ENCODE results near the gene LRBA.

Gene LRBA

GRCh38 chr4:150814873-150815272 lies 200.2 kb downstream of the LRBA start:
- H3K9ac ChIP-seq (ENCODE audit: low read depth, low read length, poor library complexity), result no peak overlapping the region
- H2BK15ac ChIP-seq (ENCODE audit: low read length), result no peak overlapping the region
- no peak overlapping the region for H4K91ac ChIP-seq (ENCODE audit: low read depth, low read length, poor library complexity)
- no peak overlapping the region for H3K14ac ChIP-seq (ENCODE audit: low read length)
- no peak overlapping the region for H3K4me3 ChIP-seq (ENCODE audit: low read length in 2 of 2)
- H3K36me3 ChIP-seq (replicated peaks in 1 of 2; ENCODE audit: control insufficient read depth in 2 of 2, insufficient read depth in 2 of 2, low read length in 2 of 2), result no peaks in the 10 kb centered on the region
- no peak overlapping the region for H2AFZ ChIP-seq (ENCODE audit: low read length)
- H3K4me2 ChIP-seq (ENCODE audit: insufficient read depth, low read length, poor library complexity, severe bottlenecking), result no peak overlapping the region
- H3K27ac ChIP-seq (replicated peaks; ENCODE audit: low read length), result no peak overlapping the region
- no peaks in the 10 kb centered on the region for H3K4me1 ChIP-seq (ENCODE audit: control insufficient read depth in 2 of 2, insufficient read depth in 1 of 2, low read depth in 1 of 2, low read length in 2 of 2)
- no CpG with 5 or more reads among the region's 1 CpG for WGBS, 2 donors (ENCODE audit: extremely low coverage in 2 of 2, insufficient read length in 2 of 2, insufficient replicate concordance in 1 of 2)
- H3K27me3 ChIP-seq (ENCODE audit: control insufficient read depth in 3 of 3, insufficient read depth in 3 of 3, low read depth in 1 of 3, low read length in 3 of 3), result no peaks in the 10 kb centered on the region
- no peak overlapping the region for H3K23ac ChIP-seq (ENCODE audit: low read depth, low read length, poor library complexity)
- H3K4ac ChIP-seq (ENCODE audit: low read length), result no peak overlapping the region
- no peak for DNase-seq (ENCODE audit: low spot score)
- H3K18ac ChIP-seq (ENCODE audit: low read length), result no peak overlapping the region
- H2AK5ac ChIP-seq (ENCODE audit: low read depth, low read length), result no peak overlapping the region
- H4K8ac ChIP-seq (ENCODE audit: low read depth, low read length), result no peak overlapping the region
- H2BK120ac ChIP-seq (ENCODE audit: low read depth, low read length), result no peak overlapping the region
- no peak overlapping the region for H2BK5ac ChIP-seq (ENCODE audit: low read length)
- no peak overlapping the region for H2BK12ac ChIP-seq (ENCODE audit: low read length)
- H3K9me3 ChIP-seq (replicated peaks in 1 of 2; ENCODE audit: control insufficient read depth in 2 of 2, insufficient read depth in 1 of 2, low read depth in 1 of 2, low read length in 2 of 2), result peaks cover 0 to 8% of the 10 kb centered on the region in 2 donors
- H3K79me1 ChIP-seq (ENCODE audit: low read depth, low read length), result no peaks in the 10 kb centered on the region

- H3K9me3 ChIP-seq (replicated peaks in 1 of 2; ENCODE audit: control insufficient read depth in 2 of 2, insufficient read depth in 1 of 2, low read depth in 1 of 2, low read length in 2 of 2), result no peaks in the 10 kb centered on the region
- H3K27me3 ChIP-seq (ENCODE audit: control insufficient read depth in 3 of 3, insufficient read depth in 3 of 3, low read depth in 1 of 3, low read length in 3 of 3), result no peaks in the 10 kb centered on the region
- no peak overlapping the region for H4K8ac ChIP-seq (ENCODE audit: low read depth, low read length)
- no peaks in the 10 kb centered on the region for H3K79me1 ChIP-seq (ENCODE audit: low read depth, low read length)
- DNase-seq (ENCODE audit: low spot score), result no peak
- H3K27ac ChIP-seq (replicated peaks; ENCODE audit: low read length), result no peak overlapping the region
- H3K23ac ChIP-seq (ENCODE audit: low read depth, low read length, poor library complexity), result no peak overlapping the region
- H3K4ac ChIP-seq (ENCODE audit: low read length), result no peak overlapping the region
- H2AK5ac ChIP-seq (ENCODE audit: low read depth, low read length), result no peak overlapping the region
- WGBS, 2 donors (ENCODE audit: extremely low coverage in 2 of 2, insufficient read length in 2 of 2, insufficient replicate concordance in 1 of 2), result no CpG with 5 or more reads among the region's 3 CpGs
- H2BK12ac ChIP-seq (ENCODE audit: low read length), result no peak overlapping the region
- no peak overlapping the region for H2BK120ac ChIP-seq (ENCODE audit: low read depth, low read length)
- no peak overlapping the region for H3K18ac ChIP-seq (ENCODE audit: low read length)
- no peak overlapping the region for H2AFZ ChIP-seq (ENCODE audit: low read length)
- H3K4me3 ChIP-seq (ENCODE audit: low read length in 2 of 2), result no peak overlapping the region
- no peak overlapping the region for H2BK5ac ChIP-seq (ENCODE audit: low read length)
- peaks cover 0 to 2% of the 10 kb centered on the region in 2 donors for H3K36me3 ChIP-seq (replicated peaks in 1 of 2; ENCODE audit: control insufficient read depth in 2 of 2, insufficient read depth in 2 of 2, low read length in 2 of 2)
- H3K4me1 ChIP-seq (ENCODE audit: control insufficient read depth in 2 of 2, insufficient read depth in 1 of 2, low read depth in 1 of 2, low read length in 2 of 2), result no peaks in the 10 kb centered on the region
- no peak overlapping the region for H3K9ac ChIP-seq (ENCODE audit: low read depth, low read length, poor library complexity)
- no peak overlapping the region for H3K14ac ChIP-seq (ENCODE audit: low read length)
- no peak overlapping the region for H3K4me2 ChIP-seq (ENCODE audit: insufficient read depth, low read length, poor library complexity, severe bottlenecking)
- no peak overlapping the region for H2BK15ac ChIP-seq (ENCODE audit: low read length)
- no peak overlapping the region for H4K91ac ChIP-seq (ENCODE audit: low read depth, low read length, poor library complexity)
Measured at GRCh38 chr4:150805183-150806025, 209.7 kb downstream of the LRBA start.

GRCh38 chr4:150801833-150802232 lies 213.3 kb downstream of the LRBA start:
- WGBS, 2 donors (ENCODE audit: extremely low coverage in 2 of 2, insufficient read length in 2 of 2, insufficient replicate concordance in 1 of 2), result no CpG with 5 or more reads among the region's 4 CpGs
- H2BK120ac ChIP-seq (ENCODE audit: low read depth, low read length), result no peak overlapping the region
- H3K27me3 ChIP-seq (ENCODE audit: control insufficient read depth in 3 of 3, insufficient read depth in 3 of 3, low read depth in 1 of 3, low read length in 3 of 3), result no peaks in the 10 kb centered on the region
- H3K23ac ChIP-seq (ENCODE audit: low read depth, low read length, poor library complexity), result no peak overlapping the region
- no peak overlapping the region for H4K91ac ChIP-seq (ENCODE audit: low read depth, low read length, poor library complexity)
- H3K79me1 ChIP-seq (ENCODE audit: low read depth, low read length), result no peaks in the 10 kb centered on the region
- H3K27ac ChIP-seq (replicated peaks; ENCODE audit: low read length), result no peak overlapping the region
- no peak overlapping the region for H3K14ac ChIP-seq (ENCODE audit: low read length)
- no peak overlapping the region for H3K18ac ChIP-seq (ENCODE audit: low read length)
- no peak overlapping the region for H2AK5ac ChIP-seq (ENCODE audit: low read depth, low read length)
- no peaks in the 10 kb centered on the region for H3K9me3 ChIP-seq (replicated peaks in 1 of 2; ENCODE audit: control insufficient read depth in 2 of 2, insufficient read depth in 1 of 2, low read depth in 1 of 2, low read length in 2 of 2)
- DNase-seq (ENCODE audit: low spot score), result no peak
- no peak overlapping the region for H2BK5ac ChIP-seq (ENCODE audit: low read length)
- no peak overlapping the region for H2BK12ac ChIP-seq (ENCODE audit: low read length)
- no peak overlapping the region for H2BK15ac ChIP-seq (ENCODE audit: low read length)
- no peak overlapping the region for H3K4ac ChIP-seq (ENCODE audit: low read length)
- peaks cover 0 to 1% of the 10 kb centered on the region in 2 donors for H3K4me1 ChIP-seq (ENCODE audit: control insufficient read depth in 2 of 2, insufficient read depth in 1 of 2, low read depth in 1 of 2, low read length in 2 of 2)
- no peak overlapping the region for H3K4me2 ChIP-seq (ENCODE audit: insufficient read depth, low read length, poor library complexity, severe bottlenecking)
- no peak overlapping the region for H3K4me3 ChIP-seq (ENCODE audit: low read length in 2 of 2)
- no peaks in the 10 kb centered on the region for H3K36me3 ChIP-seq (replicated peaks in 1 of 2; ENCODE audit: control insufficient read depth in 2 of 2, insufficient read depth in 2 of 2, low read length in 2 of 2)
- no peak overlapping the region for H3K9ac ChIP-seq (ENCODE audit: low read depth, low read length, poor library complexity)
- no peak overlapping the region for H4K8ac ChIP-seq (ENCODE audit: low read depth, low read length)
- H2AFZ ChIP-seq (ENCODE audit: low read length), result no peak overlapping the region

GRCh38 chr4:150799207-150799606 lies 215.9 kb downstream of the LRBA start:
- no peak overlapping the region for H2BK12ac ChIP-seq (ENCODE audit: low read length)
- H2BK120ac ChIP-seq (ENCODE audit: low read depth, low read length), result no peak overlapping the region
- no peak overlapping the region for H2AK5ac ChIP-seq (ENCODE audit: low read depth, low read length)
- H2AFZ ChIP-seq (ENCODE audit: low read length), result no peak overlapping the region
- no peak overlapping the region for H2BK5ac ChIP-seq (ENCODE audit: low read length)
- no CpG with 5 or more reads among the region's 2 CpGs for WGBS, 2 donors (ENCODE audit: extremely low coverage in 2 of 2, insufficient read length in 2 of 2, insufficient replicate concordance in 1 of 2)
- H2BK15ac ChIP-seq (ENCODE audit: low read length), result no peak overlapping the region
- no peaks in the 10 kb centered on the region for H3K9me3 ChIP-seq (replicated peaks in 1 of 2; ENCODE audit: control insufficient read depth in 2 of 2, insufficient read depth in 1 of 2, low read depth in 1 of 2, low read length in 2 of 2)
- H3K14ac ChIP-seq (ENCODE audit: low read length), result no peak overlapping the region
- H3K27me3 ChIP-seq (ENCODE audit: control insufficient read depth in 3 of 3, insufficient read depth in 3 of 3, low read depth in 1 of 3, low read length in 3 of 3), result no peaks in the 10 kb centered on the region
- no peak overlapping the region for H3K27ac ChIP-seq (replicated peaks; ENCODE audit: low read length)
- H3K4me2 ChIP-seq (ENCODE audit: insufficient read depth, low read length, poor library complexity, severe bottlenecking), result no peak overlapping the region
- no peak overlapping the region for H3K18ac ChIP-seq (ENCODE audit: low read length)
- no peak overlapping the region for H3K4ac ChIP-seq (ENCODE audit: low read length)
- H3K36me3 ChIP-seq (replicated peaks in 1 of 2; ENCODE audit: control insufficient read depth in 2 of 2, insufficient read depth in 2 of 2, low read length in 2 of 2), result no peaks in the 10 kb centered on the region
- no peaks in the 10 kb centered on the region for H3K79me1 ChIP-seq (ENCODE audit: low read depth, low read length)
- no peak overlapping the region for H3K9ac ChIP-seq (ENCODE audit: low read depth, low read length, poor library complexity)
- H4K91ac ChIP-seq (ENCODE audit: low read depth, low read length, poor library complexity), result no peak overlapping the region
- H3K23ac ChIP-seq (ENCODE audit: low read depth, low read length, poor library complexity), result no peak overlapping the region
- H4K8ac ChIP-seq (ENCODE audit: low read depth, low read length), result no peak overlapping the region
- no peak overlapping the region for H3K4me3 ChIP-seq (ENCODE audit: low read length in 2 of 2)
- peaks cover 0 to 1% of the 10 kb centered on the region in 2 donors for H3K4me1 ChIP-seq (ENCODE audit: control insufficient read depth in 2 of 2, insufficient read depth in 1 of 2, low read depth in 1 of 2, low read length in 2 of 2)
- no peak for DNase-seq (ENCODE audit: low spot score)
